GM12878 (cell line): ENCODE measurements around the gene TOM1L2. TPM values are rescaled to one million over a fixed set of nuclear protein-coding genes. Genes with fewer than 3 reads are reported as not detected.

Source experiments
- ATAC-seq: fragments of 200-7000 bp; cut with Tn5 transposase; 3 replicates; pipeline ENCODE4 v1.9.1; 2020; ENCODE audit warnings: mild to moderate bottlenecking, moderate library complexity
- BruUV-seq: library from RNA; stranded (reverse); fragments of 400-500 nt; replicated peaks from 2 replicates; lab custom pipeline; 2021; lab: Mats Ljungman, UMichigan
- CTCF ChIA-PET: fragments of 300-600 bp; sonication (Branson Sonifier 250); formaldehyde crosslinking; extraction: SDS; loops from one replicate; lab custom pipeline; 2021; ENCODE audit warnings: inconsistent platforms; lab: Yijun Ruan, JAX
- POLR2A ChIA-PET: fragments of 350-600 bp; formaldehyde crosslinking; extraction: SDS; loops from one replicate; lab custom pipeline; 2021; ENCODE audit warnings: inconsistent platforms; lab: Charles Lee
- RAD21 ChIA-PET: fragments of 300-600 bp; sonication (Branson Sonifier 250); formaldehyde crosslinking; loops from one replicate; lab custom pipeline; 2023; ENCODE audit warnings: antibody characterized with exemption; ENCODE audit not compliant: unreplicated experiment; lab: Charles Lee
- SMC1A ChIA-PET: fragments of 300-600 bp; sonication (Branson Sonifier 250); formaldehyde crosslinking; loops from one replicate; lab custom pipeline; 2023; ENCODE audit not compliant: unreplicated experiment, uncharacterized antibody; lab: Charles Lee
- DNase-seq: peaks from one replicate; pipeline ENCODE4 v3.0.0-alpha.2; 2011; ENCODE audit warnings: low read depth, low spot score
- FAIRE-seq: peaks from 3 replicates; lab custom pipeline; 2011; peaks lifted over from hg19 to GRCh38; lab: Jason Lieb, UNC
- H2AFZ ChIP-seq: 2 replicates; pipeline ENCODE4 v1.6.0; 2011; ENCODE audit warnings: low read depth, low read length, control low read depth; ENCODE audit not compliant: control insufficient read depth
- H3K27ac ChIP-seq: 2 replicates; pipeline ENCODE4 v1.5.1; 2011; ENCODE audit warnings: control low read depth; ENCODE audit not compliant: control insufficient read depth, insufficient read depth
- H3K27me3 ChIP-seq, 2 experiments: replicated peaks in 1 of 2; 2 replicates each; pipeline versions ENCODE4 v1.6.0 to v1.6.1; 2011; ENCODE audit warnings: low read length in 1 of 2; ENCODE audit not compliant: control insufficient read depth in 2 of 2, insufficient read depth in 2 of 2
- H3K36me3 ChIP-seq, 2 experiments: 2 replicates each; pipeline ENCODE4 v1.5.1; 2011; ENCODE audit warnings: low read length in 1 of 2; ENCODE audit not compliant: control insufficient read depth in 2 of 2, insufficient read depth in 2 of 2
- H3K4me1 ChIP-seq: 2 replicates; pipeline ENCODE4 v1.6.1; 2011; ENCODE audit warnings: mild to moderate bottlenecking, low read length, moderate library complexity, mixed read lengths; ENCODE audit not compliant: control insufficient read depth, insufficient read depth
- H3K4me2 ChIP-seq: 2 replicates; pipeline ENCODE4 v1.6.0; 2011; ENCODE audit warnings: control low read depth; ENCODE audit not compliant: control insufficient read depth, insufficient read depth
- H3K4me3 ChIP-seq: fragments of 200-600 bp; sonication (generic); 2 replicates; pipeline ENCODE4 v1.5.1; 2016
- H3K79me2 ChIP-seq: 2 replicates; pipeline ENCODE4 v1.6.0; 2011; ENCODE audit warnings: low read length; ENCODE audit not compliant: control insufficient read depth, insufficient read depth
- H3K9ac ChIP-seq: 2 replicates; pipeline ENCODE4 v1.8.0; 2011; ENCODE audit warnings: low read length, control low read depth, mixed read lengths; ENCODE audit not compliant: control insufficient read depth, insufficient read depth
- H3K9me3 ChIP-seq: replicated peaks from 3 replicates; pipeline ENCODE4 v1.5.1; 2011; ENCODE audit warnings: mild to moderate bottlenecking, low read length; ENCODE audit not compliant: control insufficient read depth, insufficient read depth
- H4K20me1 ChIP-seq: 2 replicates; pipeline ENCODE4 v1.6.0; 2011; ENCODE audit not compliant: control insufficient read depth, insufficient read depth
- BMI1 ChIP-seq: fragments of 450-650 bp; IDR thresholded peaks from 2 replicates; pipeline ENCODE4 v1.6.1; 2016; ENCODE audit warnings: mild to moderate bottlenecking, moderate library complexity, borderline replicate concordance
- BRCA1 ChIP-seq: IDR thresholded peaks from 2 replicates; pipeline ENCODE4 v1.6.1; 2011; ENCODE audit warnings: low read depth, low read length, improper control_type of control experiment
- CBX5 ChIP-seq: sonication (generic); IDR thresholded peaks from 2 replicates; pipeline ENCODE4 v1.6.1; 2016; ENCODE audit warnings: low read depth, moderate library complexity, mild to moderate bottlenecking, inconsistent platforms
- CHD1 ChIP-seq: IDR thresholded peaks from 2 replicates; pipeline ENCODE4 v1.6.1; 2012; ENCODE audit warnings: low read depth, low read length, improper control_type of control experiment
- HDAC2 ChIP-seq: fragments of 200-600 bp; sonication (generic); IDR thresholded peaks from 2 replicates; pipeline ENCODE4 v1.6.1; 2017
- PML ChIP-seq: IDR thresholded peaks from 2 replicates; pipeline ENCODE4 v1.6.1; 2012; ENCODE audit warnings: low read length, inconsistent platforms
- POLR2AphosphoS2 ChIP-seq: IDR thresholded peaks from 2 replicates; pipeline ENCODE4 v1.6.1; 2011; ENCODE audit warnings: low read depth, mild to moderate bottlenecking, low read length, improper control_type of control experiment, moderate library complexity
- SPI1 ChIP-seq: IDR thresholded peaks from 2 replicates; pipeline ENCODE4 v1.6.1; 2011; ENCODE audit warnings: low read depth, mild to moderate bottlenecking, low read length, moderate library complexity, borderline replicate concordance; ENCODE audit not compliant: insufficient read depth
- SUPT20H ChIP-seq: IDR thresholded peaks from 2 replicates; pipeline ENCODE4 v1.6.1; 2011; ENCODE audit warnings: low read depth, mild to moderate bottlenecking, low read length, moderate library complexity, borderline replicate concordance; ENCODE audit not compliant: control insufficient read depth
- SUZ12 ChIP-seq: fragments of 200-600 bp; sonication (generic); IDR thresholded peaks from one replicate; pipeline ENCODE4 v1.6.1; 2018; ENCODE audit warnings: antibody characterized with exemption, mild to moderate bottlenecking; ENCODE audit not compliant: unreplicated experiment
- ZNF24 ChIP-seq: fragments of 450-650 bp; IDR thresholded peaks from 2 replicates; pipeline ENCODE4 v1.6.1; 2017; ENCODE audit warnings: antibody characterized with exemption, mild to moderate bottlenecking
- WGBS: methylation state at CpG from one replicate; pipeline ENCODE4 v1.1.6; 2016; ENCODE audit warnings: low lambda C conversion rate; ENCODE audit not compliant: insufficient replicate concordance, insufficient coverage; ENCODE audit errors: missing lambda C conversion rate; 5-methylcytosine and 5-hydroxymethylcytosine counted together
- in situ Hi-C: fragments of 300-500 bp; cut with MboI; formaldehyde crosslinking; loops from 9 replicates; pipeline ENCODE4 v1.14.3; 2018; ENCODE audit warnings: mixed read lengths
- intact Hi-C: fragments of 100-400 bp; cut with micrococcal nuclease; formaldehyde crosslinking; loops from one replicate; pipeline ENCODE4 v1.14.2; 2022; ENCODE audit not compliant: unreplicated experiment
- polyA plus RNA-seq, 11 experiments: library from polyadenylated mRNA; depleted of rRNA in 4 of 11; unstranded in 6 of 11; stranded (reverse) in 5 of 11; fragments of >200 nt; fragmentation: Nextera tagmentation in 4 of 11; fragmentation: Illumina TruSeq in 1 of 11; extraction: Ambion mirVana in 4 of 11; extraction: Trizol in 1 of 11; gene quantifications; 1 replicate in 1 of 11; 2 replicates in 10 of 11; pipeline versions ENCODE4 v1.2.1 to v1.2.3, GENCODE V29; 2011 to 2016; ENCODE audit warnings: inconsistent platforms in 2 of 11, missing spikeins in 2 of 11, low read depth in 1 of 11
- total RNA-seq, 4 experiments: library from RNA; depleted of rRNA in 3 of 4; stranded (reverse); fragments of >200 nt in 3 of 4; fragmentation: Illumina TruSeq in 1 of 4; extraction: Trizol in 1 of 4; gene quantifications; 2 replicates each; pipeline versions ENCODE4 v1.2.1 to v1.2.3, GENCODE V29; 2013 to 2021
- TF ChIP-seq, protein P1 (sequence below): IDR thresholded peaks from 2 replicates; pipeline ENCODE4 v1.6.1; 2012; ENCODE audit warnings: low read length, inconsistent platforms
- TF ChIP-seq, protein P2 (sequence below): fragments of 150-350 bp; IDR thresholded peaks from 2 replicates; pipeline ENCODE4 v1.6.1; 2014; ENCODE audit warnings: mild to moderate bottlenecking, low read depth, low read length
- TF ChIP-seq, protein P3 (sequence below): fragments of 450-650 bp; IDR thresholded peaks from 2 replicates; pipeline ENCODE4 v1.6.1; 2017; ENCODE audit warnings: mild to moderate bottlenecking, low read depth, inconsistent platforms; ENCODE audit not compliant: poor library complexity, severe bottlenecking
- TF ChIP-seq, protein P4 (sequence below): fragments of 450-650 bp; IDR thresholded peaks from 2 replicates; pipeline ENCODE4 v1.6.1; 2017; ENCODE audit warnings: low read depth, mild to moderate bottlenecking, moderate library complexity

Gene TOM1L2
- total and polyA plus RNA-seq, 10 of the 15 experiments (the other 5 are each of a cell fraction or from before 2014, with no cell fraction given): 0.19 to 19.2 (median 8.1) TPM

DNA sequence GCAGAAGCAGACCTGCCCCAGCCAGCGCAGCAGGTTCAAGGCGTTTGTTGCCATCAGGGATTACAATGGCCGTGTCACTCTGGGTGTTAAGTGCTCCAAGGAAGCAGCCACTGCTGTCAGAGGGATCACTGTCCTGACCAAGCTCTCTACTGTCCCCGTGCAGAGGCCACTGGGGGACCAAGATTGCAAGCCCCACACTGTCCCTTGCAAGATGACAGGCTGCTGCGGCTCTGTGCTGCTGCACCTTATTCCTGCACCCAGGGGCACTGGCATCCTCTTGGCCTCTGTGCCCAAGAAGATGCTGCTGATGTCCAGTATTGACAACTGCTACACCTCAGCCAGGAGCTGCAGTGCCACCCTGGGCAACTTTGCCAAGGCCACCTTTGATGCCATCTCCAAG, 39.1 kb upstream of the TOM1L2 start:
- RAD21 ChIA-PET: no interaction called here
- POLR2A ChIA-PET: interaction anchor here (0.7 kb wide), 1 partner anchor 181 kb away, joined by 3 read pairs; no protein-coding TSS in a partner anchor
- H2AFZ ChIP-seq: no peak overlapping the region
- no peak for ATAC-seq
- no peak overlapping the region for H3K4me3 ChIP-seq
- H3K27ac ChIP-seq: no peak overlapping the region
- SMC1A ChIA-PET: no interaction called here
- H3K36me3 ChIP-seq: peaks cover 0 to 7% of the 10 kb centered on the region in 2 experiments; a peak in 2 of 4 replicates
- H3K4me1 ChIP-seq: no peaks in the 10 kb centered on the region
- in situ Hi-C loops: no loop called here
- no peaks in the 10 kb centered on the region for H4K20me1 ChIP-seq
- CTCF ChIA-PET: no interaction called here
- H3K9me3 ChIP-seq: no peaks in the 10 kb centered on the region
- H3K79me2 ChIP-seq: no peaks in the 10 kb centered on the region
- DNase-seq: no peak
- 89% methylated on average over 5 of the region's 5 CpGs for WGBS
- no TSS peak for BruUV-seq
- no peak overlapping the region for H3K9ac ChIP-seq
- H3K27me3 ChIP-seq: no peaks in the 10 kb centered on the region
- no peak overlapping the region for H3K4me2 ChIP-seq
- intact Hi-C loops: no loop called here
- no peak for FAIRE-seq
- TF ChIP-seq, protein P1, sequence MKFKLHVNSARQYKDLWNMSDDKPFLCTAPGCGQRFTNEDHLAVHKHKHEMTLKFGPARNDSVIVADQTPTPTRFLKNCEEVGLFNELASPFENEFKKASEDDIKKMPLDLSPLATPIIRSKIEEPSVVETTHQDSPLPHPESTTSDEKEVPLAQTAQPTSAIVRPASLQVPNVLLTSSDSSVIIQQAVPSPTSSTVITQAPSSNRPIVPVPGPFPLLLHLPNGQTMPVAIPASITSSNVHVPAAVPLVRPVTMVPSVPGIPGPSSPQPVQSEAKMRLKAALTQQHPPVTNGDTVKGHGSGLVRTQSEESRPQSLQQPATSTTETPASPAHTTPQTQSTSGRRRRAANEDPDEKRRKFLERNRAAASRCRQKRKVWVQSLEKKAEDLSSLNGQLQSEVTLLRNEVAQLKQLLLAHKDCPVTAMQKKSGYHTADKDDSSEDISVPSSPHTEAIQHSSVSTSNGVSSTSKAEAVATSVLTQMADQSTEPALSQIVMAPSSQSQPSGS: no peak
- no peak for TF ChIP-seq ZNF24
- TF ChIP-seq SUZ12: no peak
- TF ChIP-seq, protein P2, sequence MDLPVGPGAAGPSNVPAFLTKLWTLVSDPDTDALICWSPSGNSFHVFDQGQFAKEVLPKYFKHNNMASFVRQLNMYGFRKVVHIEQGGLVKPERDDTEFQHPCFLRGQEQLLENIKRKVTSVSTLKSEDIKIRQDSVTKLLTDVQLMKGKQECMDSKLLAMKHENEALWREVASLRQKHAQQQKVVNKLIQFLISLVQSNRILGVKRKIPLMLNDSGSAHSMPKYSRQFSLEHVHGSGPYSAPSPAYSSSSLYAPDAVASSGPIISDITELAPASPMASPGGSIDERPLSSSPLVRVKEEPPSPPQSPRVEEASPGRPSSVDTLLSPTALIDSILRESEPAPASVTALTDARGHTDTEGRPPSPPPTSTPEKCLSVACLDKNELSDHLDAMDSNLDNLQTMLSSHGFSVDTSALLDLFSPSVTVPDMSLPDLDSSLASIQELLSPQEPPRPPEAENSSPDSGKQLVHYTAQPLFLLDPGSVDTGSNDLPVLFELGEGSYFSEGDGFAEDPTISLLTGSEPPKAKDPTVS: no peak
- TF ChIP-seq, protein P3, sequence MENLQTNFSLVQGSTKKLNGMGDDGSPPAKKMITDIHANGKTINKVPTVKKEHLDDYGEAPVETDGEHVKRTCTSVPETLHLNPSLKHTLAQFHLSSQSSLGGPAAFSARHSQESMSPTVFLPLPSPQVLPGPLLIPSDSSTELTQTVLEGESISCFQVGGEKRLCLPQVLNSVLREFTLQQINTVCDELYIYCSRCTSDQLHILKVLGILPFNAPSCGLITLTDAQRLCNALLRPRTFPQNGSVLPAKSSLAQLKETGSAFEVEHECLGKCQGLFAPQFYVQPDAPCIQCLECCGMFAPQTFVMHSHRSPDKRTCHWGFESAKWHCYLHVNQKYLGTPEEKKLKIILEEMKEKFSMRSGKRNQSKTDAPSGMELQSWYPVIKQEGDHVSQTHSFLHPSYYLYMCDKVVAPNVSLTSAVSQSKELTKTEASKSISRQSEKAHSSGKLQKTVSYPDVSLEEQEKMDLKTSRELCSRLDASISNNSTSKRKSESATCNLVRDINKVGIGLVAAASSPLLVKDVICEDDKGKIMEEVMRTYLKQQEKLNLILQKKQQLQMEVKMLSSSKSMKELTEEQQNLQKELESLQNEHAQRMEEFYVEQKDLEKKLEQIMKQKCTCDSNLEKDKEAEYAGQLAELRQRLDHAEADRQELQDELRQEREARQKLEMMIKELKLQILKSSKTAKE: no peak
- TF ChIP-seq CBX5: no peak
- TF ChIP-seq PML: no peak
- no peak for TF ChIP-seq HDAC2
- TF ChIP-seq BMI1: no peak
- no peak for TF ChIP-seq SPI1
- TF ChIP-seq, protein P4, sequence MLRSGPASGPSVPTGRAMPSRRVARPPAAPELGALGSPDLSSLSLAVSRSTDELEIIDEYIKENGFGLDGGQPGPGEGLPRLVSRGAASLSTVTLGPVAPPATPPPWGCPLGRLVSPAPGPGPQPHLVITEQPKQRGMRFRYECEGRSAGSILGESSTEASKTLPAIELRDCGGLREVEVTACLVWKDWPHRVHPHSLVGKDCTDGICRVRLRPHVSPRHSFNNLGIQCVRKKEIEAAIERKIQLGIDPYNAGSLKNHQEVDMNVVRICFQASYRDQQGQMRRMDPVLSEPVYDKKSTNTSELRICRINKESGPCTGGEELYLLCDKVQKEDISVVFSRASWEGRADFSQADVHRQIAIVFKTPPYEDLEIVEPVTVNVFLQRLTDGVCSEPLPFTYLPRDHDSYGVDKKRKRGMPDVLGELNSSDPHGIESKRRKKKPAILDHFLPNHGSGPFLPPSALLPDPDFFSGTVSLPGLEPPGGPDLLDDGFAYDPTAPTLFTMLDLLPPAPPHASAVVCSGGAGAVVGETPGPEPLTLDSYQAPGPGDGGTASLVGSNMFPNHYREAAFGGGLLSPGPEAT: no peak
- no peak for TF ChIP-seq CHD1
- TF ChIP-seq POLR2AphosphoS2: no peak
- no peak for TF ChIP-seq BRCA1
- no peak for TF ChIP-seq SUPT20H
